HepG2 (cell line): ENCODE data around the gene SERINC1. TPM values are rescaled to one million over a fixed set of nuclear protein-coding genes. Genes with fewer than 3 reads are reported as not detected.

Source experiments
- ADNP ChIP-seq: sonication (generic); formaldehyde crosslinking; IDR thresholded peaks from 2 replicates; pipeline ENCODE4 v1.4.0; 2020; ENCODE audit warnings: missing genetic modification reagents
- DPF2 ChIP-seq: sonication (generic); formaldehyde crosslinking; IDR thresholded peaks from 2 replicates; pipeline ENCODE4 v1.4.0; 2020; ENCODE audit warnings: mild to moderate bottlenecking, low read depth, missing genetic modification reagents, borderline replicate concordance
- EZH2 ChIP-seq: conservative IDR thresholded peaks from 2 replicates; pipeline ENCODE4 v1.6.1; 2012; ENCODE audit warnings: mild to moderate bottlenecking, low read depth, low read length, moderate library complexity
- HIVEP1 ChIP-seq: sonication (generic); formaldehyde crosslinking; IDR thresholded peaks from 2 replicates; pipeline ENCODE4 v1.4.0; 2020; ENCODE audit warnings: mild to moderate bottlenecking, missing genetic modification reagents
- IKZF1 ChIP-seq: fragments of 450-650 bp; IDR thresholded peaks from 2 replicates; pipeline ENCODE4 v1.7.1; 2016
- KDM5A ChIP-seq: fragments of 200-600 bp; sonication (generic); IDR thresholded peaks from 2 replicates; pipeline ENCODE4 v1.7.0; 2018; ENCODE audit warnings: antibody characterized with exemption, mild to moderate bottlenecking, low read length, borderline replicate concordance
- MBNL3 ChIP-seq: fragments of 250-450 bp; sonication (Bioruptor Pico); conservative IDR thresholded peaks from 2 replicates; pipeline ENCODE4 v1.8.0; 2022; ENCODE audit warnings: mild to moderate bottlenecking, inconsistent platforms
- PCBP1 ChIP-seq: fragments of 200-400 bp; formaldehyde crosslinking; IDR thresholded peaks from 2 replicates; pipeline ENCODE4 v1.6.1; 2017; ENCODE audit warnings: mild to moderate bottlenecking, low read depth, low read length, borderline replicate concordance
- PHF5A ChIP-seq: IDR thresholded peaks from one replicate; pipeline ENCODE4 v1.6.1; 2018; ENCODE audit warnings: low read depth, missing genetic modification reagents; ENCODE audit not compliant: unreplicated experiment
- ZFP37 ChIP-seq: sonication (generic); formaldehyde crosslinking; IDR thresholded peaks from 2 replicates; pipeline ENCODE4 v1.4.0; 2020; ENCODE audit warnings: missing genetic modification reagents, borderline replicate concordance
- ZFP41 ChIP-seq: sonication (generic); formaldehyde crosslinking; IDR thresholded peaks from 2 replicates; pipeline ENCODE4 v1.4.0; 2020; ENCODE audit warnings: mild to moderate bottlenecking, missing genetic modification reagents, borderline replicate concordance
- ZNF333 ChIP-seq: sonication (generic); formaldehyde crosslinking; IDR thresholded peaks from 2 replicates; pipeline ENCODE4 v1.4.0; 2020; ENCODE audit warnings: mild to moderate bottlenecking, missing genetic modification reagents, borderline replicate concordance
- ZNF34 ChIP-seq: sonication (generic); formaldehyde crosslinking; IDR thresholded peaks from 2 replicates; pipeline ENCODE4 v1.4.0; 2020; ENCODE audit warnings: mild to moderate bottlenecking, missing genetic modification reagents, borderline replicate concordance
- ZNF556 ChIP-seq: sonication (generic); formaldehyde crosslinking; IDR thresholded peaks from 2 replicates; pipeline ENCODE4 v1.4.0; 2020; ENCODE audit warnings: mild to moderate bottlenecking, missing genetic modification reagents, borderline replicate concordance
- ZNF724P ChIP-seq: sonication (generic); formaldehyde crosslinking; IDR thresholded peaks from 2 replicates; pipeline ENCODE4 v1.8.0; 2022; ENCODE audit warnings: missing genetic modification reagents, borderline replicate concordance
- polyA plus RNA-seq, 8 experiments: library from polyadenylated mRNA; depleted of rRNA in 3 of 8; stranded (reverse) in 7 of 8; unstranded in 1 of 8; fragments of >200 nt; fragmentation: Illumina TruSeq in 4 of 8; extraction: Trizol in 4 of 8; gene quantifications; 2 replicates each; pipeline versions ENCODE4 v1.2.1 to v1.2.3, GENCODE V29; 2011 to 2016; ENCODE audit warnings: low read depth in 4 of 8, missing spikeins in 1 of 8, mixed read lengths in 1 of 8; ENCODE audit not compliant: insufficient read depth in 1 of 8
- total RNA-seq, 5 experiments: library from RNA; depleted of rRNA; stranded (reverse); fragments of >200 nt; fragmentation: Illumina TruSeq; extraction: Trizol; gene quantifications; 2 replicates each; pipeline ENCODE4 v1.2.3, GENCODE V29; 2016; ENCODE audit warnings: low read depth in 1 of 5
- TF ChIP-seq, protein P1 (sequence below): sonication (generic); formaldehyde crosslinking; IDR thresholded peaks from 2 replicates; pipeline ENCODE4 v1.4.0; 2020; ENCODE audit warnings: mild to moderate bottlenecking, missing genetic modification reagents
- TF ChIP-seq, protein P2 (sequence below): sonication (generic); formaldehyde crosslinking; IDR thresholded peaks from 2 replicates; pipeline ENCODE4 v1.4.0; 2020; ENCODE audit warnings: mild to moderate bottlenecking, low read depth, missing genetic modification reagents
- TF ChIP-seq, protein P3 (sequence below): sonication (generic); formaldehyde crosslinking; IDR thresholded peaks from 2 replicates; pipeline ENCODE4 v1.5.1; 2020; ENCODE audit warnings: missing genetic modification reagents, mild to moderate bottlenecking, borderline replicate concordance
- TF ChIP-seq, protein P4 (sequence below): sonication (generic); formaldehyde crosslinking; IDR thresholded peaks from 2 replicates; pipeline ENCODE4 v1.4.0; 2020; ENCODE audit warnings: missing genetic modification reagents
- TF ChIP-seq, protein P5 (sequence below): fragments of 450-650 bp; IDR thresholded peaks from 2 replicates; pipeline ENCODE4 v1.6.1; 2017; ENCODE audit warnings: mild to moderate bottlenecking

Gene SERINC1
- total and polyA plus RNA-seq, 2 of the 13 experiments (the other 11 are each of a cell fraction or from before 2014, with no cell fraction given) = 93.5 to 112 TPM

DNA sequence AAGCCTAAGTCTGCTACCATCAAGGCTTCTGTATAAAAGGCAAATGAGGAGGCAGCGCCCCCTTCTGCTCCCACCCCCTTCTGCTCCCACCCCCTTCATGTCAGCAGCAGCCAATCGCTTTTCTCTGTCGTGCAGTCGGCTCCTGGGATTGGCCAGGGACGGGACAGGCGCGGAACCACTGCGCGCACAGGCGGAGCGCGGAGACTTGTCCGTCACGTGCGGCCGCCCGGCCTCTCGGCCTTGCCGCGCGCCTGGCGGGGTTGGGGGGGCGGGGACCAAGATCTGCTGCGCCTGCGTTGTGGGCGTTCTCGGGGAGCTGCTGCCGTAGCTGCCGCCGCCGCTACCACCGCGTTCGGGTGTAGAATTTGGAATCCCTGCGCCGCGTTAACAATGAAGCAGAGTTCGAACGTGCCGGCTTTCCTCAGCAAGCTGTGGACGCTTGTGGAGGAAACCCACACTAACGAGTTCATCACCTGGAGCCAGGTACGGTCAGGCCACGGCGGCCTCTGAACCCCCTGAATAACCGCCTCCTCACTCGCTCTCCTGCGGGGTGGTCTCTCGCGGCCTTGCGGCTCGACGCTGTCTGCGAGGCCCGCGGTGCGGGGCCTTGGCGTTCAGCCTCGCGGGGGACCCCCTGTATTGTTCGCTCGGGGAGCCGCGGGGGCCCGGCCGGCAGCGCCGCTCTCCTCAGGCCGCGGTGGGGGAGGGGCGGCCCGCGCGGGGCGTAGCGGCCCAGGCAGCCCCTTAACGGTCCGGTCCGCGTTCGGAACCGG lies 72.1 kb downstream of the SERINC1 start, which contains the start of gene HSF2 (continued):
- TF ChIP-seq ZNF724P (CRISPR knock-in tag) (peak; percentile 90), DPF2 (CRISPR knock-in tag) (no peak), PCBP1 (no peak), MBNL3 (CRISPR knock-in tag) (no peak), KDM5A (peak; percentile 74; the same call in 1 of the 2 replicates), HIVEP1 (CRISPR knock-in tag) (peak; percentile 75), ZFP37 (CRISPR knock-in tag) (peak; percentile 37; the same call in 1 of the 2 replicates), ZFP41 (no peak), ADNP (CRISPR knock-in tag) (no peak), IKZF1 (no peak), ZNF333 (no peak; the same call in 1 of the 2 replicates), ZNF34 (no peak), EZH2 (no peak), PHF5A (CRISPR knock-in tag) (no peak), ZNF556 (no peak; the same call in none of the 2 replicates)
- TF ChIP-seq, protein P1, sequence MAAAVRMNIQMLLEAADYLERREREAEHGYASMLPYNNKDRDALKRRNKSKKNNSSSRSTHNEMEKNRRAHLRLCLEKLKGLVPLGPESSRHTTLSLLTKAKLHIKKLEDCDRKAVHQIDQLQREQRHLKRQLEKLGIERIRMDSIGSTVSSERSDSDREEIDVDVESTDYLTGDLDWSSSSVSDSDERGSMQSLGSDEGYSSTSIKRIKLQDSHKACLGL (CRISPR knock-in tag) = peak; percentile 85
- TF ChIP-seq, protein P2, sequence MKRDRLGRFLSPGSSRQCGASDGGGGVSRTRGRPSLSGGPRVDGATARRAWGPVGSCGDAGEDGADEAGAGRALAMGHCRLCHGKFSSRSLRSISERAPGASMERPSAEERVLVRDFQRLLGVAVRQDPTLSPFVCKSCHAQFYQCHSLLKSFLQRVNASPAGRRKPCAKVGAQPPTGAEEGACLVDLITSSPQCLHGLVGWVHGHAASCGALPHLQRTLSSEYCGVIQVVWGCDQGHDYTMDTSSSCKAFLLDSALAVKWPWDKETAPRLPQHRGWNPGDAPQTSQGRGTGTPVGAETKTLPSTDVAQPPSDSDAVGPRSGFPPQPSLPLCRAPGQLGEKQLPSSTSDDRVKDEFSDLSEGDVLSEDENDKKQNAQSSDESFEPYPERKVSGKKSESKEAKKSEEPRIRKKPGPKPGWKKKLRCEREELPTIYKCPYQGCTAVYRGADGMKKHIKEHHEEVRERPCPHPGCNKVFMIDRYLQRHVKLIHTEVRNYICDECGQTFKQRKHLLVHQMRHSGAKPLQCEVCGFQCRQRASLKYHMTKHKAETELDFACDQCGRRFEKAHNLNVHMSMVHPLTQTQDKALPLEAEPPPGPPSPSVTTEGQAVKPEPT = peak; percentile 85; the same call in 1 of the 2 replicates
- TF ChIP-seq, protein P3, sequence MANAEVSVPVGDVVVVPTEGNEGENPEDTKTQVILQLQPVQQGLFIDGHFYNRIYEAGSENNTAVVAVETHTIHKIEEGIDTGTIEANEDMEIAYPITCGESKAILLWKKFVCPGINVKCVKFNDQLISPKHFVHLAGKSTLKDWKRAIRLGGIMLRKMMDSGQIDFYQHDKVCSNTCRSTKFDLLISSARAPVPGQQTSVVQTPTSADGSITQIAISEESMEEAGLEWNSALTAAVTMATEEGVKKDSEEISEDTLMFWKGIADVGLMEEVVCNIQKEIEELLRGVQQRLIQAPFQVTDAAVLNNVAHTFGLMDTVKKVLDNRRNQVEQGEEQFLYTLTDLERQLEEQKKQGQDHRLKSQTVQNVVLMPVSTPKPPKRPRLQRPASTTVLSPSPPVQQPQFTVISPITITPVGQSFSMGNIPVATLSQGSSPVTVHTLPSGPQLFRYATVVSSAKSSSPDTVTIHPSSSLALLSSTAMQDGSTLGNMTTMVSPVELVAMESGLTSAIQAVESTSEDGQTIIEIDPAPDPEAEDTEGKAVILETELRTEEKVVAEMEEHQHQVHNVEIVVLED = peak; percentile 76
- TF ChIP-seq, protein P4, sequence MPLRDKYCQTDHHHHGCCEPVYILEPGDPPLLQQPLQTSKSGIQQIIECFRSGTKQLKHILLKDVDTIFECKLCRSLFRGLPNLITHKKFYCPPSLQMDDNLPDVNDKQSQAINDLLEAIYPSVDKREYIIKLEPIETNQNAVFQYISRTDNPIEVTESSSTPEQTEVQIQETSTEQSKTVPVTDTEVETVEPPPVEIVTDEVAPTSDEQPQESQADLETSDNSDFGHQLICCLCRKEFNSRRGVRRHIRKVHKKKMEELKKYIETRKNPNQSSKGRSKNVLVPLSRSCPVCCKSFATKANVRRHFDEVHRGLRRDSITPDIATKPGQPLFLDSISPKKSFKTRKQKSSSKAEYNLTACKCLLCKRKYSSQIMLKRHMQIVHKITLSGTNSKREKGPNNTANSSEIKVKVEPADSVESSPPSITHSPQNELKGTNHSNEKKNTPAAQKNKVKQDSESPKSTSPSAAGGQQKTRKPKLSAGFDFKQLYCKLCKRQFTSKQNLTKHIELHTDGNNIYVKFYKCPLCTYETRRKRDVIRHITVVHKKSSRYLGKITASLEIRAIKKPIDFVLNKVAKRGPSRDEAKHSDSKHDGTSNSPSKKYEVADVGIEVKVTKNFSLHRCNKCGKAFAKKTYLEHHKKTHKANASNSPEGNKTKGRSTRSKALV (CRISPR knock-in tag) = peak; percentile 82
- TF ChIP-seq, protein P5, sequence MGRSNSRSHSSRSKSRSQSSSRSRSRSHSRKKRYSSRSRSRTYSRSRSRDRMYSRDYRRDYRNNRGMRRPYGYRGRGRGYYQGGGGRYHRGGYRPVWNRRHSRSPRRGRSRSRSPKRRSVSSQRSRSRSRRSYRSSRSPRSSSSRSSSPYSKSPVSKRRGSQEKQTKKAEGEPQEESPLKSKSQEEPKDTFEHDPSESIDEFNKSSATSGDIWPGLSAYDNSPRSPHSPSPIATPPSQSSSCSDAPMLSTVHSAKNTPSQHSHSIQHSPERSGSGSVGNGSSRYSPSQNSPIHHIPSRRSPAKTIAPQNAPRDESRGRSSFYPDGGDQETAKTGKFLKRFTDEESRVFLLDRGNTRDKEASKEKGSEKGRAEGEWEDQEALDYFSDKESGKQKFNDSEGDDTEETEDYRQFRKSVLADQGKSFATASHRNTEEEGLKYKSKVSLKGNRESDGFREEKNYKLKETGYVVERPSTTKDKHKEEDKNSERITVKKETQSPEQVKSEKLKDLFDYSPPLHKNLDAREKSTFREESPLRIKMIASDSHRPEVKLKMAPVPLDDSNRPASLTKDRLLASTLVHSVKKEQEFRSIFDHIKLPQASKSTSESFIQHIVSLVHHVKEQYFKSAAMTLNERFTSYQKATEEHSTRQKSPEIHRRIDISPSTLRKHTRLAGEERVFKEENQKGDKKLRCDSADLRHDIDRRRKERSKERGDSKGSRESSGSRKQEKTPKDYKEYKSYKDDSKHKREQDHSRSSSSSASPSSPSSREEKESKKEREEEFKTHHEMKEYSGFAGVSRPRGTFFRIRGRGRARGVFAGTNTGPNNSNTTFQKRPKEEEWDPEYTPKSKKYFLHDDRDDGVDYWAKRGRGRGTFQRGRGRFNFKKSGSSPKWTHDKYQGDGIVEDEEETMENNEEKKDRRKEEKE = no peak
